OCI-LY7 (cell line): ENCODE data around the gene SCFD2. TPM values are rescaled to one million over a fixed set of nuclear protein-coding genes. Genes with fewer than 3 reads are reported as not detected.
"Not testable (repeated sequence)": the region's sequence is repeated elsewhere in the genome, so short reads cannot be mapped to it uniquely, and the experiment has no call there.

Source experiments
- BruUV-seq: library from RNA; stranded (reverse); fragments of 400-500 nt; replicated peaks from 2 replicates; lab custom pipeline; 2021; lab: Mats Ljungman, UMichigan
- CTCF ChIA-PET: fragments of 300-600 bp; sonication (Branson Sonifier 250); formaldehyde crosslinking; loops from one replicate; lab custom pipeline; 2022; ENCODE audit warnings: antibody characterized with exemption; ENCODE audit not compliant: unreplicated experiment; lab: Charles Lee
- POLR2A ChIA-PET: fragments of 300-600 bp; sonication (Branson Sonifier 250); formaldehyde crosslinking; loops from one replicate; lab custom pipeline; 2022; ENCODE audit warnings: antibody characterized with exemption; lab: Charles Lee
- DNase-seq: peaks from one replicate; pipeline ENCODE4 v3.0.0-alpha.2; 2015; ENCODE audit warnings: low spot score
- H2AFZ ChIP-seq: fragments of 200-600 bp; sonication (generic), shearing (Covaris generic); 2 replicates; pipeline ENCODE4 v1.6.1; 2014; ENCODE audit warnings: mild to moderate bottlenecking, antibody characterized with exemption, low read length, moderate library complexity
- H3K27ac ChIP-seq: fragments of 200-600 bp; sonication (generic); 2 replicates; pipeline ENCODE4 v1.5.1; 2014; ENCODE audit warnings: mixed run types, low read depth, mild to moderate bottlenecking, moderate library complexity, low read length, inconsistent platforms; ENCODE audit not compliant: poor library complexity, severe bottlenecking
- H3K36me3 ChIP-seq: fragments of 200-600 bp; sonication (generic); 2 replicates; pipeline ENCODE4 v1.6.1; 2014; ENCODE audit warnings: mild to moderate bottlenecking, antibody characterized with exemption, low read length, moderate library complexity, mixed read lengths; ENCODE audit not compliant: insufficient read depth
- H3K4me1 ChIP-seq: fragments of 200-600 bp; sonication (generic); 2 replicates; pipeline ENCODE4 v1.5.1; 2014; ENCODE audit warnings: mild to moderate bottlenecking, low read length; ENCODE audit not compliant: insufficient read depth, poor library complexity, severe bottlenecking
- H3K4me2 ChIP-seq: fragments of 200-600 bp; sonication (generic); 2 replicates; pipeline ENCODE4 v1.6.1; 2014; ENCODE audit warnings: mild to moderate bottlenecking, low read length
- H3K4me3 ChIP-seq: fragments of 200-600 bp; sonication (generic); 2 replicates; pipeline ENCODE4 v1.5.1; 2014; ENCODE audit warnings: mild to moderate bottlenecking, low read depth, low read length; ENCODE audit not compliant: poor library complexity, severe bottlenecking
- H3K79me2 ChIP-seq: fragments of 200-600 bp; sonication (generic); 2 replicates; pipeline ENCODE4 v1.6.1; 2016; ENCODE audit warnings: low read depth, mild to moderate bottlenecking, low read length, moderate library complexity, mixed read lengths; ENCODE audit not compliant: insufficient read depth
- H3K9me2 ChIP-seq: fragments of 200-600 bp; sonication (generic); 2 replicates; pipeline ENCODE4 v1.6.1; 2016; ENCODE audit warnings: mild to moderate bottlenecking, low read length, mixed read lengths; ENCODE audit not compliant: insufficient read depth
- H3K9me3 ChIP-seq: fragments of 200-600 bp; sonication (generic); 2 replicates; pipeline ENCODE4 v1.6.1; 2014; ENCODE audit warnings: mild to moderate bottlenecking, mixed run types, low read length, mixed read lengths
- H4K20me1 ChIP-seq: fragments of 200-600 bp; sonication (generic); 2 replicates; pipeline ENCODE4 v1.6.1; 2014; ENCODE audit warnings: mild to moderate bottlenecking, antibody characterized with exemption, low read length, moderate library complexity, mixed read lengths; ENCODE audit not compliant: insufficient read depth
- EZH2phosphoT487 ChIP-seq: fragments of 200-600 bp; sonication (generic); IDR thresholded peaks from 2 replicates; pipeline ENCODE4 v1.6.1; 2018; ENCODE audit warnings: low read depth, borderline replicate concordance, mild to moderate bottlenecking, mixed run types, antibody characterized with exemption, low read length, moderate library complexity, mixed read lengths
- intact Hi-C: fragments of 100-400 bp; cut with micrococcal nuclease; formaldehyde crosslinking; loops from one replicate; pipeline ENCODE4 v1.10.0; 2022; ENCODE audit not compliant: unreplicated experiment
- total RNA-seq, 2 experiments: library from RNA; depleted of rRNA in 1 of 2; stranded (reverse); fragments of >200 nt in 1 of 2; shearing (Covaris generic) in 1 of 2; gene quantifications; 2 replicates each; pipeline ENCODE4 v1.2.3, GENCODE V29; 2014 to 2022
- TF ChIP-seq, protein P1 (sequence below): fragments of 200-600 bp; sonication (generic); conservative IDR thresholded peaks from 2 replicates; pipeline ENCODE4 v1.5.1; 2014; ENCODE audit warnings: mild to moderate bottlenecking, antibody characterized with exemption, low read length, moderate library complexity, mixed read lengths

SCFD2 gene
- total RNA-seq, 2 experiments from 2014 or later = 27.2 to 52.0 TPM

DNA sequence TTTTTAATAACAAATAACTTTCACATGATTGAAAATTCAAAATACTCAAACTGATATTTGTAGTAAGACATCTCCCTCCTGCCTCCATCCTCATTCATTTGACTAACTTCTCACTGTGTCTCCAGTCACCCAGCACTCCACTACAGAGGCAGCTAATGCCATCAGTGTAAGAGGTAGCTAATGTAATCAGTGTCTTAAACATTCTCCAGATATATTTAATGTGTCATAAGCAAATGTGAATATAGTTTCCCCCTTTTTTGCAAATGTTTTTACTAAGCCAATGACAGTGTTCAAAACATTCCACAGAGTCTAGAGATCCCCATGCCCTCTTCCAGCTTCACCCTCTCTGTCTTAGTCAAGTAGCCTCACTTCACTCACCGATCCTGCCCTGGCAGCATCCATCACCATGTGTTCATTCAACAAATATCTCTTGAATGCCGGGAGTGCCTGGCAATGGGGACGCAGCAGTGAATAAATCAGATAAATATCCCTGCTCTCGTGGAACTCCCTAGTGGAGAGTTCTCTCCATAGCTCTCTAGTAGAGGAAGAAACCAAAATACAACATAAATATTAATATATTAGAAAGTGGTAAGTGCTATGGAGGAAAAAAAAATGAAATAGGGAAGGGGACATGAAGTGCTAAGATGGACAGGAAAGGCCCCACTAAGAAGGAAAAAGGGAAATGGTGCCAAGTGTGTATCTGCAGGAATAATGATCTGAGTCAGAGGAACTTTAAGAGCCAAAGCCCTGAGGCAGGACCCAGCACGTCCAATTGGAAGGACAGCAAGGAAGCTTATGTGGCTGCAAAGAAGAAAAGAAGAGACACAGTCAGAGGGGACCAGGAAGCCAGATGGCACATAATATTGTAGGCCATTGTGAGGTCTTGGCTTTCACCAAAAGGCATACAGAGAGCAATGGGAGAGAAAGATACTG lies 18.7 kb downstream of the SCFD2 start:
- intact Hi-C loops = no loop called here
- Histone ChIP-seq H3K4me1 (no peaks in the 10 kb centered on the region), H3K36me3 (peaks cover 56% of the 10 kb centered on the region), H3K9me2 (no peaks in the 10 kb centered on the region), H3K79me2 (no peaks in the 10 kb centered on the region), H2AFZ (no peak overlapping the region), H4K20me1 (no peaks in the 10 kb centered on the region), H3K27ac (no peak overlapping the region), H3K4me3 (no peak overlapping the region), H3K4me2 (no peak overlapping the region), H3K9me3 (no peaks in the 10 kb centered on the region)
- ChIA-PET CTCF (interaction anchor here (0.5 kb wide), 1 partner anchor 103 kb away, joined by 3 read pairs; no protein-coding TSS in a partner anchor), POLR2A (interaction anchor here (1.1 kb wide), 1 partner anchor 25 kb away, joined by 3 read pairs; no protein-coding TSS in a partner anchor)
- TF ChIP-seq, protein P1, sequence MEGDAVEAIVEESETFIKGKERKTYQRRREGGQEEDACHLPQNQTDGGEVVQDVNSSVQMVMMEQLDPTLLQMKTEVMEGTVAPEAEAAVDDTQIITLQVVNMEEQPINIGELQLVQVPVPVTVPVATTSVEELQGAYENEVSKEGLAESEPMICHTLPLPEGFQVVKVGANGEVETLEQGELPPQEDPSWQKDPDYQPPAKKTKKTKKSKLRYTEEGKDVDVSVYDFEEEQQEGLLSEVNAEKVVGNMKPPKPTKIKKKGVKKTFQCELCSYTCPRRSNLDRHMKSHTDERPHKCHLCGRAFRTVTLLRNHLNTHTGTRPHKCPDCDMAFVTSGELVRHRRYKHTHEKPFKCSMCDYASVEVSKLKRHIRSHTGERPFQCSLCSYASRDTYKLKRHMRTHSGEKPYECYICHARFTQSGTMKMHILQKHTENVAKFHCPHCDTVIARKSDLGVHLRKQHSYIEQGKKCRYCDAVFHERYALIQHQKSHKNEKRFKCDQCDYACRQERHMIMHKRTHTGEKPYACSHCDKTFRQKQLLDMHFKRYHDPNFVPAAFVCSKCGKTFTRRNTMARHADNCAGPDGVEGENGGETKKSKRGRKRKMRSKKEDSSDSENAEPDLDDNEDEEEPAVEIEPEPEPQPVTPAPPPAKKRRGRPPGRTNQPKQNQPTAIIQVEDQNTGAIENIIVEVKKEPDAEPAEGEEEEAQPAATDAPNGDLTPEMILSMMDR = no peak
- no peak for TF ChIP-seq EZH2phosphoT487
- no TSS peak for BruUV-seq
- DNase-seq = no peak

DNA sequence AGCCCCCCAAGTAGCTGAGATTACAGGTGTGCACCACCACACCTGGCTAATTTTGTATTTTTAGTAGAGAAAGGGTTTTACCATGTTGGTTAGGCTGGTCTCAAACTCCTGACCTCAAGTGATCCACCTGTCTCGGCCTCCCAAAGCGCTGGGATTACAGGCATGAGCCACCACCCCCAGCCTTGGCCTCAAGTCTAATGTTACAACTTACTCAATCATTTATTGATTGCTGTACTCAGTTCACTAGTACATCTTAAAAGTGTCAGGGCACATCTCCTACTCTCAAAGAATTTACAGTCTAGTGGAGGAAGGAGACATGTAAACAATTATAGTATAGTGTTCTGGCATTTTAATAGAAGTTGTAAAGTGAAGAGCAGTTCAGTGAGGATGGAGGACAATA lies 19.5 kb downstream of the SCFD2 start:
- H2AFZ ChIP-seq, H4K20me1 ChIP-seq, DNase-seq, BruUV-seq, H3K79me2 ChIP-seq, H3K9me2 ChIP-seq, H3K9me3 ChIP-seq, H3K4me3 ChIP-seq, CTCF ChIA-PET, H3K4me2 ChIP-seq, H3K27ac ChIP-seq, intact Hi-C loops, H3K4me1 ChIP-seq: not testable (repeated sequence)
- POLR2A ChIA-PET = interaction anchor here (1.1 kb wide), 1 partner anchor 25 kb away, joined by 3 read pairs; no protein-coding TSS in a partner anchor
- peaks cover 48% of the 10 kb centered on the region for H3K36me3 ChIP-seq

DNA sequence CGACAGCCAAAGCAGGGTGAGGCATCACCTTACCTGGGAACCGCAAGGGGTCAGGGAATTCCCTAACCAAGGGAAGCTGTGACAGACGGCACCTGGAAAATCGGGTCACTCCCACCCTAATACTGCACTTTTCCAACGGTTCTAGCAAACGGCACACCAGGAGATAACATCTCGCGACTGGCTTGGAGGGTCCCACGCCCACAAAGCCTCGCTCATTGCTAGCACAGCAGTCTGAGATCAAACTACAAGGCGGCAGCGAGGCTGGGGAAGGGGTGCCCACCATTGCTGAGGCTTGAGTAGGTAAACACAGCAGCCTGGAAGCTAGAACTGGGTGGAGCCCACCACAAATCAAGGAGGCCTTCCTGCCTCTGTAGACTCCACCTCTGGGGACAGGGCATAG lies 25.7 kb downstream of the SCFD2 start:
- H4K20me1 ChIP-seq, intact Hi-C loops, H3K27ac ChIP-seq, H3K4me1 ChIP-seq, H3K4me2 ChIP-seq, H2AFZ ChIP-seq, H3K9me3 ChIP-seq, POLR2A ChIA-PET, H3K4me3 ChIP-seq, CTCF ChIA-PET, DNase-seq, H3K79me2 ChIP-seq, H3K9me2 ChIP-seq, BruUV-seq: not testable (repeated sequence)
- peaks cover 11% of the 10 kb centered on the region for H3K36me3 ChIP-seq

DNA sequence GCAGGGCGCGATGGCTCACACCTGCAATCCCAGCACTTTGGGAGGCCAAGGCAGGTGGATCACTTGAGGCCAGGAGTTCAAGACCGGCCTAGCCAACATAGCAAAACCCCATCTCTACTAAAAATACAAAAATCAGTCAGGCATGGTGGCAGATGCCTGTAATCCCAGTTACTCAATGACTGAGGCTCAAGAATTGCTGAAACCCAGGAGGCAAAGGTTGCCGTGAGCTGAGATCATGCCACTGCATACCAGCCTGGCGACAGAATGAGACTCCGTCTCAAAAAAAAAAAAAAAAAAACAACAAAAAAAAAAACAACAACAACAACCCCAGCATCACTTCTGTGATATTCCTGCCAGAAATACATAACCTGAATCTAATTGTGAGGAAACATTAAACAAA lies 30.9 kb downstream of the SCFD2 start:
- H3K9me3 ChIP-seq, H3K4me1 ChIP-seq, POLR2A ChIA-PET, CTCF ChIA-PET, H3K4me3 ChIP-seq, H3K9me2 ChIP-seq, H4K20me1 ChIP-seq, DNase-seq, H3K79me2 ChIP-seq, H2AFZ ChIP-seq, H3K27ac ChIP-seq, H3K4me2 ChIP-seq, BruUV-seq, intact Hi-C loops: not testable (repeated sequence)
- peaks cover 10% of the 10 kb centered on the region for H3K36me3 ChIP-seq
